ENCODE data around the gene CDC34. TPM values are rescaled to one million over a fixed set of nuclear protein-coding genes. Genes with fewer than 3 reads are reported as not detected.

CDC34 gene
- polyA plus RNA-seq, 1 donor, result 69.0 TPM

GRCh38 chr19:542173-542866 is 10.8 kb downstream of the CDC34 start:
- no peak for DNase-seq (ENCODE audit: low read depth)

DNA sequence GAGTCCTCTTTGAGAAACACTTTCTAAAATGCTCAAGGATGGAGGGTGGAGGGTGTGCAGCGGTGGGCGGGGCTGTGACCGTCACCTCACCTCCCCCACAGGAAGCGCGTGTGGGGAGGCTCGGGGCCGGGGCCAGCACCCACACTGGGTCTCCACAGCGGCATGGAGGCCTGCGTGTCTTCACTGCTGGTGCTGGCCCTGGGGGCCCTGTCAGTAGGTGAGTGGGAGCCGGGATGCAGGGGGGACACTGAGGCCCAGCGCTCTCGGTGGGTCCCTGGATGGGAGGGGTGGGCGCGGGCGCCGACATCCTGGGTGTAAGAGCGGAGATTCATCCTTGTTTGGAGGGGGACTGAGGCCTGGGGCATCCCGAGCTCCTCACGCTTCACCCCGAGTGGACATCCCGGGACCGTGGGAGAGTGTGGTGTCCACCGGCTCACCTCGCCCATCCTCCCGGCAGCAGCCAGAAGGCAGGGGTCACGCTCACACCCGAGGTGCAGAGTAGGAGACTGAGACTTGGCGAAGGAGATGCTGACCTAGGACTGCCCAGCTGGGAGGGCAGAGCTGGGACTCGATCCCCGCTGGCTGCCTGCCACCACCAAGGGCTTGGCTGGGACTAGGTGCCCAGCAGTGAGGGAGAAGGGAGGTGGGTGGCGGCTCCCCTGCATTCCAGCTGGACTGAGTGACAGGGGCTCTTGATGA is 12.5 kb downstream of the CDC34 start, which contains the start of gene GZMM:
Gene GZMM (plus strand): TSS at position 144 of the 699 bp plus-strand sequence. CDS start 19 bp downstream, at position 163.
- no peak for DNase-seq (ENCODE audit: low read depth)

GRCh38 chr19:547117-547516 is 15.6 kb downstream of the CDC34 start:
- no peak for DNase-seq (ENCODE audit: low read depth)

DNA sequence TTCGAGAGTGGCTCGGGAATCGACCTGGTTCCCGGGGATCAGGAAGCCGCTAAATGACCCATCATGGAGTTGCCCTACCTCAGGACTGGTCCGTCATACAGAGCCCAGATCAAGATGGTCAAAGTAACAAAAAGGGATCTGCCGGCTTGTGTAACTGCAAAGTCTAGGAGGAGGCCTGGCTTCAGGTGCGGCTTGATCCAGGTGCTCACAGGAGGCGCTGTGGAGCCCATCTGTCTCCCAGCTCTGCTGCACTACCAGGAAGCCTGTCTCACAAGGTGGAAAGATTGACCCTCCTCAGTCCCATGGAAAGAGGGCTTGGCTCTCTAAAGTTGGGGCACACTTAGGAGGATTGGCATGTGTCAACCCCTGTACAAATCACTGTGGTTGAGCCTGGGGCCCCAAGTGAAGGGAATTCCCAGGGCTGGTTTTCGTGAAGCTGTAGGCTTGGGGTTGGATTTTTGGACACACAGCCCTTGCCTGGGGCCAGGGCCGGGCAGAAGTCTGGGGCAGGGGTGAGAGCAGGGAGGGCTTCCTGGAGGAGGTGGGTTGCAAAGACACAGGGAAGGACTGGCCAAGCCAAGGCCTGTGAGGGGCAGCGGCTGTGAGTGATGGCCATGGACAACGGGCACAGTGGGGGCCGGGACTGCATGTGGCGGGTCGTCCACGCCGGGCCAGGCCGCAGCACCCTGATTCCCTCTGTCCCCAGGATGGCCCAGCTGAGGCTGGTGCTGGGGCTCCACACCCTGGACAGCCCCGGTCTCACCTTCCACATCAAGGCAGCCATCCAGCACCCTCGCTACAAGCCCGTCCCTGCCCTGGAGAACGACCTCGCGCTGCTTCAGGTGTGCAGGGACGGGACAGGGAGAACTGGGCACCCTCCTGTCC is 16.5 kb downstream of the CDC34 start:
- DNase-seq (ENCODE audit: low read depth), result no peak

DNA sequence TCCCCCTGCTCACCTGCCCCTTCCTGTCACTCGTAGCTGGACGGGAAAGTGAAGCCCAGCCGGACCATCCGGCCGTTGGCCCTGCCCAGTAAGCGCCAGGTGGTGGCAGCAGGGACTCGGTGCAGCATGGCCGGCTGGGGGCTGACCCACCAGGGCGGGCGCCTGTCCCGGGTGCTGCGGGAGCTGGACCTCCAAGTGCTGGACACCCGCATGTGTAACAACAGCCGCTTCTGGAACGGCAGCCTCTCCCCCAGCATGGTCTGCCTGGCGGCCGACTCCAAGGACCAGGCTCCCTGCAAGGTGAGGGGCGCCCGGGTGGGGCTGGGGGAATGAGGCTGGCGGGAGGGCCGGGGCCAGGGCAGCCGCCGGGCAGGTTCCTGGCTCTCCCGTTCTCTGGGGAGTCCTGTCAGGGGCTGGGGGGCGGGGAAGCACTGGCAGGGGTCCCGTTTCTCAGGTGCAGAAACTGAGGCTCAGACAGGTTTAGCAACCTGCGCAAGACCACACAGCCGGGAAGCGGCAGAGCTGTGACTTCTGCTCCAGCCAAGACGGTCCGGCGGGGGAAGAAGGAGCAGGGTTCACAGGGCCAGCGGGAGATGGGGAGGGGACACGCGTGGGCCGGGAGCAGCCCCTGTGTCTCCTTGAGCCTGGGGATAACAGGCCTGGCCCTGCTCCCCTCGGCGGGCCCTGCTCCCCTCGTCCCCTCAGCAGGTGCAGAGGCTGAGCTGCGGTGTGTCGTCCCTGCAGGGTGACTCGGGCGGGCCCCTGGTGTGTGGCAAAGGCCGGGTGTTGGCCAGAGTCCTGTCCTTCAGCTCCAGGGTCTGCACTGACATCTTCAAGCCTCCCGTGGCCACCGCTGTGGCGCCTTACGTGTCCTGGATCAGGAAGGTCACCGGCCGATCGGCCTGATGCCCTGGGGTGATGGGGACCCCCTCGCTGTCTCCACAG is 17.6 kb downstream of the CDC34 start:
- DNase-seq (ENCODE audit: low read depth), result no peak

GRCh38 chr19:554817-555216 is 23.3 kb downstream of the CDC34 start:
- DNase-seq (ENCODE audit: low read depth), result no peak

GRCh38 chr19:555474-555808 is 23.9 kb downstream of the CDC34 start:
- DNase-seq (ENCODE audit: low read depth), result no peak

- no peak for DNase-seq (ENCODE audit: low read depth)
Measured at GRCh38 chr19:556611-557382, 25.2 kb downstream of the CDC34 start.

DNA sequence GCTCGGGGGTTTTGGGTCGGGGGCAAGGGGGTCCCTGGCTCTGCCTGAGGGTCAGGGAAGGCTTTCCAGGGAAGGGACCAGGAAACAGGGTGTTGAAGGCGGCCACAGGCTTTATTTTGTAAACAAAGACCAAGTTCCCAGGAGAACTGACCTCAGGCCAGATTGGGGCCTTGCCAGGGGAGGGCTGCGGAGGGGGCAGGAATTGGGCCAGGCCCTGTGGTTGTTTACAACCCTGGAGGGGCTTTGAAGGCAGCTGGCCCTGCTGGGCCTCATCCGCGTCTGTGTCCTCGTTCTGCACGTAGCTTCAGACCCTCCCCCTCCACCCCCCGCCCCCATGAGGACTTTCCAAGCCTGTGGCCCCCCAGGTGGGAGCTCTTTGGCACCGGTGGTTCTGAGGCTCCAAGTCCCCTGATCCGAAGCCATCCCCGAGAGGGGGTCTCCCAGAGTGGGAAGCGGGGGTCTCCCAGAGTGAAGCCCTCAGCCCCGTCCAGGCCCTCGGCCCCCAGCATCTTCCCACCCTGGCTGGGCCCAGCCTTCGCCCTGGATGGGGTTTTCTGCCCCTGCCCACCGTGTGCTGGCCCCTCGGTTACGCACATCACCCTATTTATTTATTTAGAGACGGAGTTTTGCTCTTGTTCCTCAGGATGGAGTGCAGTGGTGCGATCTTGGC is 27.3 kb downstream of the CDC34 start:
- no peak for DNase-seq (ENCODE audit: low read depth)

DNA sequence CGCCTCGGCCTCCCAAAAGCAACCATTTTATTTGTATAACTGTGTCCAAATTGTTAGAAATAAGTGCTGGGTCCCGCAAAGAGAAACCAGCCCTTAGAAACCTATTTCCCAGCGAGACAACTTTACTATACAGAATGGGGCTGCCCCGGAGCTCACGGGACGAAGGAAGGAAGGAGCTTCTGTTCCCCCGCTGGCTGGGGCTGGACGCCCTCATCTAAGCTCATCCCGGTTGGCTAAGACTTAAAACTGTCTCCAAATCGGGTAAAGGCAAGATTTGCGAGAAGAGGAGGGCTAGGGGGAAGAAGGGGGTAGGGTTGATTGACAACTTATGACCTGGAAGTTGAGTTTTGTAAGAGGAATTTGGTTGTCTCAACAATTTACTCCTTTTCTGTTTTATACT is 28.6 kb downstream of the CDC34 start:
- no peak for DNase-seq (ENCODE audit: low read depth)

DNA sequence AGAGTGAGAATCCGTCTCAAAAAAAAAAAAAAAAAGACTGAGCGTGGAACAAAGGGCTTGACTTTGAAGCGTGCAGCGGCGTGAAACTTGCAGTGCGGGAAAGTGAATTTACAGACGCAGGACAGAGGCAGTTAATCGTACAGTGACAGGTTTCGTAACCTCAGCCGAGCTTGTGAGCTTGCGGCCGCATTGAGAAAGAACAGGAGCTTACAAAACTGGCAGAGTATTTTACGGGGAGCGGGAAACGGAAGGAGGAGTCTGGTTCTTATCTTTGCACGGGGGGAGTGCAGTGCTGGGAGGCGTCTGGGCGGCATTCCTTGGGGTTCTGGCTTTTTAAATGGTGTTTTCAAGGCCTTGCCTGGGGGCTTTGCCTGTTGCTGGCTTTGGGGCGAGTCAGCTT is 34.8 kb downstream of the CDC34 start:
- no peak for DNase-seq (ENCODE audit: low read depth)

- no peak for DNase-seq (ENCODE audit: low read depth)
Measured at GRCh38 chr19:566844-567243, 35.3 kb downstream of the CDC34 start.

DNA sequence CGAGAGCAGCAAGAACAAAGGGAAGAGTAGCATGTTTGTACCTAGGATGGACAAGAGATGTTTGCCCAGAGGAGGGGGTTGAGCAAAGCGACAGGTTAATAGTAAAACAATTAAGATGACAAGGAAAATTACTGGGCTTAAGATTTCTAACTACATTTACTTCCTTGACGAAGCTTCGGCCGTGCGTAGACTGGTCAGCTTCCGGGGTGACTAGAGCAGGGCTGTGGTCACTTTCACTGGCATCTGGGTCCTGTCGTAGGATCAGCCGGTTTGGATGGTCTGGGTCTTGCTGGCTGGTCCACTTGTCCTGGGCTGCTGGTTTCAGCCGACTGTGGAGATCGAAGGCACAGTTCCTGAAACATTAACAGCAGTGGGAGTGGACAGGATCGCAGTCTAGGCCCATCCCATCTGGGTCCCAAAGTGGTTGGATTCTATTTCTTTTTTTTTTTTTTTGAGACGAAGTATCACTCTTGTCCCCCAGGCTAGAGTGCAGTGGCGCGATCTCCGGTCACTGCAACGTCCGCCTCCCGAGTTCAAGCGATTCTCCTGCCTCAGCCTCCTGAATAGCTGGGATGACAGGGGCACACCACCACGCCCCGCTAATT is 35.8 kb downstream of the CDC34 start:
- DNase-seq (ENCODE audit: low read depth), result no peak

DNA sequence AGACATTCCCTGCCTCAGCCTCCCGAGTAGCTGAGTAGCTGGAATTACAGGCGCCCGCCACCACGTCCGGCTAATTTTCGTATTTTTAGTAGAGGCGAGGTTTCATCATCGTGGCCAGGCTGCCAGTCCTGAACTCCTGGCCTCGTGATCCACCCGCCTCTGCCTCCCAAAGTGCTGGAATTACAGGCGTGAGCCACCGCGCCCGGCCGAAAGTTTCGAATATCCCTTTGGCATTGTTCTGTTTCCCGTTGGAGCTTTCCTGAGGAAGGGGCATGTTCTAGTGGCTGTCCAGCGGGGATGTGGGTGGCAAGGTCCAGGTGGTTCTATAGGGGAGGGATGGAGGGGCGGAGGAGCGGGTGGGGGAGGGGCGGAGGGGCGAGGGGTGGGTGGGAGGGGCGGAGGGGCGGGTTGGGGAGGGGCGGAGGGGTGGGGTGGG is 38.7 kb downstream of the CDC34 start:
- no peak for DNase-seq (ENCODE audit: low read depth)

GRCh38 chr19:570937-571565 is 39.5 kb downstream of the CDC34 start:
- no peak for DNase-seq (ENCODE audit: low read depth)

- DNase-seq (ENCODE audit: low read depth), result no peak
Measured at GRCh38 chr19:571566-571974, 40.0 kb downstream of the CDC34 start.

- peak; percentile 91 for DNase-seq (ENCODE audit: low read depth)
Measured at GRCh38 chr19:572140-572742, 40.7 kb downstream of the CDC34 start, which contains the start of gene BSG. TSS of gene BSG (plus strand) at chr19:572596. CDS start at chr19:572635, 39 bp downstream.

DNA sequence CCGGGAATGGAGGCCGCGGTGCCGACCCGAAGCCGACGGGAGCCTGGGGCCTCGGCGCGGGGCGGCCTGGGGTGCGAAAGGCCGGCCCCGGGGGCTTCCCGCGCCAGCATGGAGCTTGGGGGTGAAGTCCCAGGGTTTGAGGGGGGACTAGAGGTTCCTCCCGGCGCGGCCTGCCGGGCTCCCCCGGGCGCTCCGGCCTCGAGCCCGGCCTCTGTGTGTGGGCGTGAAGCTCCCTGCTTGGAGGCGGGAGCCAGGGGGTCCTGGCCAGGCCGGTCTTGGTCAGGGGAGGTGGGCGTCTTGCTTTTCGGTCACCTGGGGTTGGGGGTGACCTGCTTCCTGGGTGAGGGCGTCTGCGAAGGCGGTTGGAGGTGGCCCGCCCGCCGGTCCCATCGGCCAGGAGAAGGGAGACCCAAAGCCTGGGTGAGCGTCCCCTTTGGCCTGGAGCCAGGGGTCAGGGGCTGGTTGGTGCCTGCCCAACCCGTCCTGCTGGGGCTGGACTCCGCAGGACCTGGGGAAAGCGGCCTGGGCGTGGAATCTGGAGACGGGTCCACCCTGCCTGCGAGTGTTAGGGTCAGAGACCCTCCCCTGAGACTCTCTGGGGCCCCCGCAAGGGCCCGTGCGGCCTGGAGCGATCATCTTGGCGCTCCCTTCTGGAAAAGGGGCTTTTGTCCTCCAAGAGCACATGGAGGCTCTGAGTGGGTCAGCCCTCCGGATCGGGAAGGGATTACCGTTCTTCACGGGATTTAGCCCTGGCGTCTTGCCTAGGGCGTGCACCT is 41.4 kb downstream of the CDC34 start:
- no peak for DNase-seq (ENCODE audit: low read depth)
